Fibroblast of mammary gland (primary cell): ENCODE data around the gene OSBPL9.
A peak's percentile ranks its signal among the peaks of the same experiment; 100 is the strongest.

Source experiments
- DNase-seq: peaks from one replicate; pipeline ENCODE4 v3.0.0-alpha.2; 2010; ENCODE audit warnings: low read depth
- H3K4me3 ChIP-seq: 2 replicates; pipeline ENCODE4 v1.5.1; 2011; ENCODE audit warnings: low read depth, mild to moderate bottlenecking, low read length, moderate library complexity; ENCODE audit not compliant: control insufficient read depth
- CTCF ChIP-seq: conservative IDR thresholded peaks from 2 replicates; pipeline ENCODE4 v1.5.1; 2011; ENCODE audit warnings: low read depth, low read length, inconsistent platforms; ENCODE audit not compliant: control insufficient read depth, insufficient read depth

OSBPL9 gene

GRCh38 chr1:51583532-51583931 lies 33.4 kb upstream of the OSBPL9 start:
- peak; percentile 91 for DNase-seq
- TF ChIP-seq CTCF = no peak
- no peak overlapping the region for H3K4me3 ChIP-seq

DNA sequence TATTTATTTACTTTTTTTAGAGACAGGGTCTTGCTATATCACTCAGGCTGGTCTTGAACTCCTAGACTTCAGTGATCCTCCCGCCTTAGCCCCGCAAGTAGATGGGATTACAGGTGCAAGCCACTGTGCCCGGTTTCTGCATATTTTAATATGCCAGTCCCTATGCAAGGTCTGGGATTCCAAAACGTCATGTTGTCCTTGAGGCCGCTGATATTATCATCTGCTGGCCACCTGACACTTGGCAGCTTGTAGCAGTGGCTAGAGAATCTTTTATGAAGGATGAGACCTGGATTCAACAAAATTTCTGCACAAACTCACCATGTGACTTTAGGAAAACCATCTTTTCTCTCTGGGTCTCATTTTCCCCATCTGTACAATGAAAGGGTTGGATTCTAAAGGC lies 32.9 kb upstream of the OSBPL9 start:
- DNase-seq = no peak
- no peak for TF ChIP-seq CTCF
- H3K4me3 ChIP-seq = no peak overlapping the region

DNA sequence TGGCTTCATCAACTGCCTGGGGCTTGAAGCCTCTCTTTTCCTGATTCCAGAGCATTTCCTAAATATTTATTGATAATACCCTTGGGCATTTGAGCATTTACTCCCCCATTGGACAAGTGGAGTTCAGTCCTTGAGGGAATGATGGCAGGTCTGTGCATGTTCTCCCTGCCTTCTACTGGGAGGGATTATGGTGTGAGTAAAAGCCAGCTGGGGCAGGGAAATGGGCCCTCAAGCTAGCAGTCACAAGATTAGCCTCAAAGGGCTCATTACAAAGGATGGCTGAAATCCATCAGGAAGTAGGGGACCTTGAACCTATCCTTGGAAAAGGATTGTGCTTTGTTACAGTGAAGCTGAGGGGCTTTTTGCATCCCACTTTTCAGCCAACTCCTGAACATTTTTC lies 24.2 kb upstream of the OSBPL9 start:
- H3K4me3 ChIP-seq = no peak overlapping the region
- no peak for DNase-seq
- no peak for TF ChIP-seq CTCF

DNA sequence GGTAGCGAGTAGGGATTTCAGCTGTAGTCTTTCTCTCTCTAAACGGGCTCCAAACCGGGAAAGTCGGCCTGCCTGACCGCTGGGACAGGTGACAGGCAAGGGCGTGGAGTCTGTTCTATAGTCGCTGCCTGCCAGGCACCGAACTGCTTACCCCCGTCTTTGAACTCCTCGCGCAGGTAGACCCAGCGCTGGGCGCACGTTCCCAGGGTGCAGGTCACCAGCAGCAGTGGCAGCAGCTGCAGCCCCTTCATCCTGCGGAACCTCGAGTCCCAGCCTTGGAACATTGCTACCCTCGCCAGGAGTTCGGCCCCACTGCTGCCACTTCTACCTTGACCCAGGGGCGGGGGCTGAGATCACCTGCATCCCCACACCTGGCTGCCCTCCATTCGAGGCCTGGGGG lies 22.2 kb upstream of the OSBPL9 start:
- DNase-seq = no peak
- TF ChIP-seq CTCF = no peak
- no peak overlapping the region for H3K4me3 ChIP-seq

DNA sequence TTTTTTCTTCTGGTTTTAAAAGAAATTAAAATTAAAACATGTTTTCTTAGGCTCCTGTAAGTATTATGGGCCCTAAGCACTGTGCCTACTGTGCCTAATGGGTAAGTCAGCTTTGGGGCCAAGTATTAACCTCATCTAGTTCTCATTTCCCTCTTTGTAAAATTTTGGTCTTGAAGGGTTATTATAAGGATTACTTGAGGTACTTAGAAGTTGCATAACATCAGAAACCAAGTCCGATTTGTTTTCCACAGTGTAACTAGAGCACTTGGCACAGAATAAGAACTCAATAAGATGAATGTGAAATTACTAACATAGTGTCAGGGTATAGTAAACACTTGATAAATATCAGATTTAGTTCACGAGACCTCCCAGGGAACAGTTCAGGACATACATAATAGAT lies 16.4 kb upstream of the OSBPL9 start:
- no peak for DNase-seq
- no peak overlapping the region for H3K4me3 ChIP-seq
- no peak for TF ChIP-seq CTCF

DNA sequence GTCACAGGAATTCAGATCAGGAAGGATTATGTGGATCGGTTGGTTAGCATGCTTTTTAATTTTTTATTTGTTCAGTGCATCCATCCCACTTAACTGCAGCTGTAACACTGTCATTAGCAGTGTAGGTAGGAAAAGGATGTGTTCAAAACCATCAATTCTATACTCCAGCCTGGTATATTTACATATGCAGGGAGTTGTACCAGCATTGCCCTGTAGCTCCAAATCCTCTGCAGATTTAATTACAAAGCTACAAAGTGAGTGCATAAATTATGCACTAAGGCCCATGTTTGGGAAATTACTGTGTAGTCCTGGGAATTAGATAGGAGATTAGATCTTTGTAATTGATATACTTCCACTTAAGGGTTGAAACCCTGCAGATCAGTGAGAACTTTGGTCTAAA lies 15.9 kb upstream of the OSBPL9 start:
- DNase-seq = no peak
- H3K4me3 ChIP-seq = no peak overlapping the region
- no peak for TF ChIP-seq CTCF
